SK-N-DZ (cell line): ENCODE measurements around the gene ARHGAP1.
"Not testable (repeated sequence)": the region's sequence is repeated elsewhere in the genome, so short reads cannot be mapped to it uniquely, and the experiment has no call there.

ENCODE experiments used
- DNase-seq: peaks from one replicate; pipeline ENCODE4 v3.0.0-alpha.2; 2015; ENCODE audit warnings: low spot score

ARHGAP1 gene

GRCh38 chr11:46723359-46723680, 22.9 kb upstream of the ARHGAP1 start:
- no peak for DNase-seq

- DNase-seq = no peak
Observed at GRCh38 chr11:46722566-46723358, 22.3 kb upstream of the ARHGAP1 start.

GRCh38 chr11:46721286-46721685, 20.9 kb upstream of the ARHGAP1 start:
- DNase-seq = no peak

GRCh38 chr11:46719543-46720218, 19.3 kb upstream of the ARHGAP1 start:
- no peak for DNase-seq

GRCh38 chr11:46719048-46719542, 18.7 kb upstream of the ARHGAP1 start, which contains the start of gene F2:
Gene F2, plus strand, starts transcription at chr11:46719213. Its CDS starts 23 bp downstream, at chr11:46719236.
- DNase-seq = no peak

GRCh38 chr11:46718155-46719019, 18.0 kb upstream of the ARHGAP1 start:
- DNase-seq = no peak

- not testable (repeated sequence) for DNase-seq
Observed at GRCh38 chr11:46717825-46718154, 17.4 kb upstream of the ARHGAP1 start.

- no peak for DNase-seq
Observed at GRCh38 chr11:46712874-46713576, 12.6 kb upstream of the ARHGAP1 start.

- no peak for DNase-seq
Observed at GRCh38 chr11:46711303-46711702, 10.9 kb upstream of the ARHGAP1 start.

- DNase-seq = no peak
Observed at GRCh38 chr11:46710821-46711269, 10.4 kb upstream of the ARHGAP1 start.

- not testable (repeated sequence) for DNase-seq
Observed at GRCh38 chr11:46709351-46709750, 8.9 kb upstream of the ARHGAP1 start.

- DNase-seq = no peak
Observed at GRCh38 chr11:46706886-46707285, 6.5 kb upstream of the ARHGAP1 start.

- DNase-seq = no peak
Observed at GRCh38 chr11:46705070-46705688, 4.8 kb upstream of the ARHGAP1 start.

- DNase-seq = no peak
Observed at GRCh38 chr11:46701078-46701654, 747 bp upstream of the ARHGAP1 start.

GRCh38 chr11:46698597-46698996, 1.8 kb downstream of the ARHGAP1 start:
- no peak for DNase-seq

GRCh38 chr11:46697723-46698122, 2.7 kb downstream of the ARHGAP1 start:
- DNase-seq = no peak

GRCh38 chr11:46697303-46697702, 3.1 kb downstream of the ARHGAP1 start:
- no peak for DNase-seq

GRCh38 chr11:46696212-46696558, 4.2 kb downstream of the ARHGAP1 start:
- no peak for DNase-seq

GRCh38 chr11:46695345-46696211, 4.8 kb downstream of the ARHGAP1 start:
- no peak for DNase-seq

- DNase-seq = no peak
Observed at GRCh38 chr11:46694607-46695006, 5.8 kb downstream of the ARHGAP1 start.
